Endodermal cell (in vitro differentiated cells): ENCODE results near the gene OCSTAMP. TPM values are rescaled to one million over a fixed set of nuclear protein-coding genes. Genes with fewer than 3 reads are reported as not detected.

ENCODE experiments used
- DNase-seq: peaks from one replicate; pipeline ENCODE4 v3.0.0-alpha.2; 2017
- H3K27ac ChIP-seq: 2 replicates; pipeline ENCODE4 v1.5.1; 2013; ENCODE audit warnings: mild to moderate bottlenecking, low read depth, low read length, moderate library complexity
- H3K27me3 ChIP-seq: 2 replicates; pipeline ENCODE4 v1.6.1; 2013; ENCODE audit warnings: mild to moderate bottlenecking, low read length, moderate library complexity; ENCODE audit not compliant: insufficient read depth, control insufficient read depth, poor library complexity, severe bottlenecking
- H3K36me3 ChIP-seq: 2 replicates; pipeline ENCODE4 v1.7.0; 2013; ENCODE audit warnings: mild to moderate bottlenecking, low read length, moderate library complexity; ENCODE audit not compliant: control insufficient read depth, insufficient read depth
- H3K4me1 ChIP-seq: one replicate; pipeline ENCODE4 v1.7.0; 2013; ENCODE audit warnings: low read length; ENCODE audit not compliant: control insufficient read depth, insufficient read depth
- H3K4me3 ChIP-seq: 2 replicates; pipeline ENCODE4 v1.5.1; 2013; ENCODE audit warnings: mild to moderate bottlenecking, low read length, moderate library complexity
- H3K9ac ChIP-seq: 2 replicates; pipeline ENCODE4 v1.6.1; 2013; ENCODE audit warnings: mild to moderate bottlenecking, low read length, moderate library complexity; ENCODE audit not compliant: poor library complexity, severe bottlenecking; ENCODE audit errors: extremely low read depth
- H3K9me3 ChIP-seq: 2 replicates; pipeline ENCODE4 v1.6.1; 2013; ENCODE audit warnings: mild to moderate bottlenecking, low read length, moderate library complexity; ENCODE audit not compliant: control insufficient read depth
- H3K27ac Mint-ChIP-seq: 2 replicates; pipeline ENCODE4 v1.8.0; 2020; ENCODE audit warnings: mixed read lengths
- H3K27me3 Mint-ChIP-seq: 2 replicates; pipeline ENCODE4 v1.8.0; 2021; ENCODE audit warnings: mild to moderate bottlenecking, mixed read lengths; ENCODE audit not compliant: insufficient read depth
- H3K36me3 Mint-ChIP-seq: 2 replicates; pipeline ENCODE4 v1.8.0; 2020; ENCODE audit warnings: low read depth, mixed read lengths
- H3K4me1 Mint-ChIP-seq: 2 replicates; pipeline ENCODE4 v1.8.0; 2020; ENCODE audit warnings: mixed read lengths
- H3K4me3 Mint-ChIP-seq: 2 replicates; pipeline ENCODE4 v1.8.0; 2020; ENCODE audit warnings: mild to moderate bottlenecking, moderate library complexity, mixed read lengths
- H3K9me3 Mint-ChIP-seq: 2 replicates; pipeline ENCODE4 v1.8.0; 2020; ENCODE audit warnings: mild to moderate bottlenecking, mixed read lengths
- WGBS, 2 experiments: methylation state at CpG; one replicate each; pipeline versions ENCODE4 v1.1.5 to v1.1.7; 2013; ENCODE audit warnings: missing lambda C conversion rate in 2 of 2, mixed read lengths in 1 of 2; ENCODE audit not compliant: insufficient coverage in 1 of 2, insufficient read length in 1 of 2; 5-methylcytosine and 5-hydroxymethylcytosine counted together
- long read RNA-seq, 4 experiments: library from polyadenylated mRNA in 2 of 4; library from RNA in 1 of 4; library from capped mRNA in 1 of 4; stranded (forward) in 3 of 4; unstranded in 1 of 4; transcript quantifications; one replicate each; pipeline ENCODE4 v2.0.0, GENCODE V29; 2020 to 2021; ENCODE audit warnings: inconsistent platforms in 1 of 4
- polyA plus RNA-seq, 2 experiments: library from polyadenylated mRNA; stranded (reverse); fragments of 50-300 nt; gene quantifications; one replicate each; pipeline ENCODE4 v1.2.3, GENCODE V29; 2013
- total RNA-seq, 2 donors: library from RNA; stranded (reverse); fragmentation: NEBNext Ultra II Directional in 1 of 2; extraction: Animal tissue kit (Norgen Biotek cat#: 25700) in 1 of 2; gene quantifications; 2 replicates in 1 of 2; 3 replicates in 1 of 2; pipeline ENCODE4 v1.2.1, GENCODE V29; 2021
- TF ChIP-seq, protein P1 (sequence below): fragments of 200-600 bp; sonication (generic); conservative IDR thresholded peaks from 2 replicates; pipeline ENCODE4 v1.5.0; 2021; ENCODE audit warnings: antibody characterized with exemption, mild to moderate bottlenecking

OCSTAMP gene
- total RNA-seq: not detected
- 0.36 TPM for polyA plus RNA-seq (2013, experiment 1 of 2)
- polyA plus RNA-seq (2013, experiment 2 of 2): 0.25 TPM
- long read RNA-seq, experiment 1: 0 reads
- long read RNA-seq, experiment 2: 0 reads
- long read RNA-seq, experiment 3: 0 reads
- long read RNA-seq, experiment 4: 0 reads

DNA sequence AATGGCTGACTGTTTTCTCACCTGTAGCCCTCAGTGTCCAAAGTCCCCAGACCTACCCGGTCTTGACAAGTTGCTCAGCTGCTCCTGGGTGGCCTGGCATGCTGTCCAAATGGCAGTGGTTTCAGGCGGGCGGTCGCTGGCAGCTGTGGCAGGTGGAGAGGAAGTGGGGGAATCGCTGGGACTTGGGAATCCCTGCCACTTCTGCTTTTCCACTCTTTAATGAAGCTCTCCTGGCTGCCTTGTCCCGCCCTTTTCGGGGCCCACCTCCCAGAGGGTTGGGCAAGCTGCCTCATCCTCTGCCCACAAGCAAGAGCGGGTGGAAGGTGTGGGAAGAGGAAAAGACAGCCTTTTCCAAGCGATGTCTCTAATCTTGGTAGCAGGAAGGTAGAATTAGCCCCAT lies at the start of gene OCSTAMP:
Gene OCSTAMP, minus strand, starts transcription at position 194 of the 400 bp plus-strand sequence. Its CDS starts 94 bp downstream, at position 100.
- H3K27ac ChIP-seq: peak within 1 kb of the TSS; percentile 97
- no peaks in the 10 kb centered on the region for H3K36me3 Mint-ChIP-seq
- H3K27me3 Mint-ChIP-seq: no peaks in the 10 kb centered on the region
- TF ChIP-seq, protein P1, sequence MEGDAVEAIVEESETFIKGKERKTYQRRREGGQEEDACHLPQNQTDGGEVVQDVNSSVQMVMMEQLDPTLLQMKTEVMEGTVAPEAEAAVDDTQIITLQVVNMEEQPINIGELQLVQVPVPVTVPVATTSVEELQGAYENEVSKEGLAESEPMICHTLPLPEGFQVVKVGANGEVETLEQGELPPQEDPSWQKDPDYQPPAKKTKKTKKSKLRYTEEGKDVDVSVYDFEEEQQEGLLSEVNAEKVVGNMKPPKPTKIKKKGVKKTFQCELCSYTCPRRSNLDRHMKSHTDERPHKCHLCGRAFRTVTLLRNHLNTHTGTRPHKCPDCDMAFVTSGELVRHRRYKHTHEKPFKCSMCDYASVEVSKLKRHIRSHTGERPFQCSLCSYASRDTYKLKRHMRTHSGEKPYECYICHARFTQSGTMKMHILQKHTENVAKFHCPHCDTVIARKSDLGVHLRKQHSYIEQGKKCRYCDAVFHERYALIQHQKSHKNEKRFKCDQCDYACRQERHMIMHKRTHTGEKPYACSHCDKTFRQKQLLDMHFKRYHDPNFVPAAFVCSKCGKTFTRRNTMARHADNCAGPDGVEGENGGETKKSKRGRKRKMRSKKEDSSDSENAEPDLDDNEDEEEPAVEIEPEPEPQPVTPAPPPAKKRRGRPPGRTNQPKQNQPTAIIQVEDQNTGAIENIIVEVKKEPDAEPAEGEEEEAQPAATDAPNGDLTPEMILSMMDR: no peak
- no peaks in the 10 kb centered on the region for H3K9me3 Mint-ChIP-seq
- no peak within 1 kb of the TSS for H3K4me3 Mint-ChIP-seq
- no peak within 1 kb of the TSS for H3K9ac ChIP-seq
- H3K4me3 ChIP-seq: no peak within 1 kb of the TSS
- peaks cover 12% of the 10 kb centered on the region for H3K4me1 Mint-ChIP-seq
- H3K27me3 ChIP-seq: no peaks in the 10 kb centered on the region
- no peaks in the 10 kb centered on the region for H3K36me3 ChIP-seq
- no peaks in the 10 kb centered on the region for H3K4me1 ChIP-seq
- H3K27ac Mint-ChIP-seq: no peak within 1 kb of the TSS
- DNase-seq: no peak
- WGBS, 2 experiments: 92 to 97% methylated on average over 5 to 9 of the region's 9 CpGs
- H3K9me3 ChIP-seq: no peaks in the 10 kb centered on the region

GRCh38 chr20:46599227-46599987 lies 49.0 kb upstream of the OCSTAMP start:
- WGBS, 2 experiments: 89 to 93% methylated on average over 6 to 8 of the region's 8 CpGs
- TF ChIP-seq, protein P1: no peak
- H3K36me3 Mint-ChIP-seq: no peaks in the 10 kb centered on the region

DNA sequence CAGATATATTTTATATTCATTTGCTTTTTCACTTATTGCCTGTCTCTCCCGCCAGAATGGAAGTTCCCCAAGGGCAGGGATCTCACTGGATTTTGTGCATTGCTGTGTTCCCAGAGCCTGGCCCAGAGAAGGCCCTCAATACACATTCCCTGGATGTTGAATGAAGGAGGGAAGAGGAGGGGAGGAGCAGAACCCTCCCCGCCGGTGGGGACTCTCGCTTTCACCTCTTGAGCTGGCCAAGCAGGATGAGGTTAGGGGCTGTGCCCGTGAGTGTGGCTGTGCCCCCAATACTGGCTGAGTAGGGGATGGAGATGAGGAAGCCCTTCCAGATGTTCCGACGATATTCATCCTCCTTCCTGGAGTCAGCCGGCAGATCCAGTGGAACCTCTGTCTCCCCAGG lies 45.5 kb upstream of the OCSTAMP start:
- Mint-ChIP-seq H3K36me3 (no peaks in the 10 kb centered on the region), H3K27ac (no peak overlapping the region), H3K4me1 (peaks cover 16% of the 10 kb centered on the region), H3K4me3 (no peak overlapping the region), H3K27me3 (peaks cover 31% of the 10 kb centered on the region), H3K9me3 (no peaks in the 10 kb centered on the region)
- 90 to 100% methylated on average over 3 to 8 of the region's 8 CpGs for WGBS, 2 experiments
- Histone ChIP-seq H3K4me1 (no peaks in the 10 kb centered on the region), H3K27me3 (peaks cover 10% of the 10 kb centered on the region), H3K9ac (no peak overlapping the region), H3K27ac (no peak overlapping the region), H3K4me3 (no peak overlapping the region), H3K36me3 (no peaks in the 10 kb centered on the region), H3K9me3 (no peaks in the 10 kb centered on the region)
- no peak for DNase-seq
- TF ChIP-seq, protein P1: no peak

More at GRCh38 chr20:46599227-46599987, 49.0 kb upstream of the OCSTAMP start:
- H3K27ac Mint-ChIP-seq: no peak overlapping the region
- Histone ChIP-seq H3K9me3 (no peaks in the 10 kb centered on the region), H3K27me3 (peaks cover 19% of the 10 kb centered on the region), H3K4me1 (no peaks in the 10 kb centered on the region), H3K27ac (no peak overlapping the region), H3K9ac (no peak overlapping the region), H3K4me3 (no peak overlapping the region), H3K36me3 (no peaks in the 10 kb centered on the region)
- peaks cover 39% of the 10 kb centered on the region for H3K27me3 Mint-ChIP-seq
- no peak overlapping the region for H3K4me3 Mint-ChIP-seq
- peaks cover 16% of the 10 kb centered on the region for H3K4me1 Mint-ChIP-seq
- DNase-seq: peak; percentile 16
- no peaks in the 10 kb centered on the region for H3K9me3 Mint-ChIP-seq
